HG02642 (cell line): Measurements from ENCODE around the gene MTG1.
"Not testable (repeated sequence)": the region's sequence is repeated elsewhere in the genome, so short reads cannot be mapped to it uniquely, and the experiment has no call there.

ENCODE experiments used
- ATAC-seq: cut with Tn5 transposase; IDR thresholded peaks from one replicate; pipeline ENCODE4 v1.9.1; 2021; ENCODE audit warnings: mild to moderate bottlenecking; ENCODE audit not compliant: unreplicated experiment, poor library complexity

MTG1 gene

GRCh38 chr10:133421336-133422222, 27.6 kb downstream of the MTG1 start:
- ATAC-seq: no peak

- no peak for ATAC-seq
Observed at GRCh38 chr10:133422223-133422806, 28.4 kb downstream of the MTG1 start.

- ATAC-seq: no peak
Observed at GRCh38 chr10:133422807-133423771, 29.1 kb downstream of the MTG1 start.

- not testable (repeated sequence) for ATAC-seq
Observed at GRCh38 chr10:133424102-133424501, 30.1 kb downstream of the MTG1 start.

- not testable (repeated sequence) for ATAC-seq
Observed at GRCh38 chr10:133424601-133425000, 30.6 kb downstream of the MTG1 start, which contains the start of gene SPRN. SPRN (minus strand) TSS chr10:133424625; CDS start chr10:133423681, 944 bp downstream.

GRCh38 chr10:133429571-133429970, 35.6 kb downstream of the MTG1 start:
- not testable (repeated sequence) for ATAC-seq

- not testable (repeated sequence) for ATAC-seq
Observed at GRCh38 chr10:133431888-133432613, 38.1 kb downstream of the MTG1 start.

- not testable (repeated sequence) for ATAC-seq
Observed at GRCh38 chr10:133432789-133433188, 38.8 kb downstream of the MTG1 start.

GRCh38 chr10:133438711-133439273, 44.8 kb downstream of the MTG1 start:
- ATAC-seq: no peak

GRCh38 chr10:133439517-133440461, 45.8 kb downstream of the MTG1 start:
- no peak for ATAC-seq

- no peak for ATAC-seq
Observed at GRCh38 chr10:133440633-133441285, 46.8 kb downstream of the MTG1 start.

GRCh38 chr10:133441356-133441755, 47.4 kb downstream of the MTG1 start:
- not testable (repeated sequence) for ATAC-seq

GRCh38 chr10:133441780-133442179, 47.8 kb downstream of the MTG1 start:
- ATAC-seq: no peak

- no peak for ATAC-seq
Observed at GRCh38 chr10:133442191-133442966, 48.4 kb downstream of the MTG1 start.

- ATAC-seq: no peak
Observed at GRCh38 chr10:133442967-133443924, 49.3 kb downstream of the MTG1 start.
